Activated gamma-delta T cell (primary cell): ENCODE data around the gene DNM1.
A peak's percentile ranks its signal among the peaks of the same experiment; 100 is the strongest.
"Not testable (repeated sequence)": the region's sequence is repeated elsewhere in the genome, so short reads cannot be mapped to it uniquely, and the experiment has no call there.

Experiments
- DNase-seq: peaks from one replicate; lab custom pipeline; 2025; lab: John Stamatoyannopoulos, UW

Gene DNM1

GRCh38 chr9:128276008-128276573, 72.9 kb downstream of the DNM1 start, which contains the start of gene SWI5:
Gene SWI5, plus strand, starts transcription at chr9:128276276.
- peak; percentile 95 for DNase-seq

- DNase-seq = no peak
These were observed 73.5 kb downstream of the DNM1 start for GRCh38 chr9:128276574-128277270.

GRCh38 chr9:128279088-128280073, 76.2 kb downstream of the DNM1 start:
- not testable (repeated sequence) for DNase-seq

- no peak for DNase-seq
These were observed 77.0 kb downstream of the DNM1 start for GRCh38 chr9:128280084-128280622.

GRCh38 chr9:128282500-128282899, 79.3 kb downstream of the DNM1 start:
- DNase-seq = no peak

GRCh38 chr9:128285033-128285784, 82.0 kb downstream of the DNM1 start:
- DNase-seq = no peak

GRCh38 chr9:128286440-128286839, 83.3 kb downstream of the DNM1 start:
- DNase-seq = no peak

GRCh38 chr9:128288273-128289004, 85.3 kb downstream of the DNM1 start:
- DNase-seq = no peak

GRCh38 chr9:128292009-128292408, 88.8 kb downstream of the DNM1 start:
- DNase-seq = no peak

GRCh38 chr9:128293091-128293490, 89.9 kb downstream of the DNM1 start:
- no peak for DNase-seq

- no peak for DNase-seq
These were observed 91.0 kb downstream of the DNM1 start for GRCh38 chr9:128294142-128294541.

GRCh38 chr9:128296340-128297220, 93.4 kb downstream of the DNM1 start:
- no peak for DNase-seq

GRCh38 chr9:128297221-128297773, 94.1 kb downstream of the DNM1 start:
- no peak for DNase-seq

- DNase-seq = no peak
These were observed 95.6 kb downstream of the DNM1 start for GRCh38 chr9:128298535-128299482.

- no peak for DNase-seq
These were observed 101.2 kb downstream of the DNM1 start for GRCh38 chr9:128304136-128304970.
